GM18951 (cell line): ENCODE data around the gene FADS3.

Experiments
- POLR2A ChIP-seq: IDR thresholded peaks from 4 replicates; pipeline ENCODE4 v1.6.1; 2011; ENCODE audit warnings: mild to moderate bottlenecking; ENCODE audit not compliant: insufficient read length, insufficient read depth; ENCODE audit errors: extremely low read depth
- in situ Hi-C: fragments of 300-500 bp; cut with MboI; formaldehyde crosslinking; loops from one replicate; pipeline ENCODE4 v1.12.0; 2022; ENCODE audit warnings: low sequenced_read_pairs, mixed read lengths, inconsistent platforms; ENCODE audit not compliant: unreplicated experiment

FADS3 gene

DNA sequence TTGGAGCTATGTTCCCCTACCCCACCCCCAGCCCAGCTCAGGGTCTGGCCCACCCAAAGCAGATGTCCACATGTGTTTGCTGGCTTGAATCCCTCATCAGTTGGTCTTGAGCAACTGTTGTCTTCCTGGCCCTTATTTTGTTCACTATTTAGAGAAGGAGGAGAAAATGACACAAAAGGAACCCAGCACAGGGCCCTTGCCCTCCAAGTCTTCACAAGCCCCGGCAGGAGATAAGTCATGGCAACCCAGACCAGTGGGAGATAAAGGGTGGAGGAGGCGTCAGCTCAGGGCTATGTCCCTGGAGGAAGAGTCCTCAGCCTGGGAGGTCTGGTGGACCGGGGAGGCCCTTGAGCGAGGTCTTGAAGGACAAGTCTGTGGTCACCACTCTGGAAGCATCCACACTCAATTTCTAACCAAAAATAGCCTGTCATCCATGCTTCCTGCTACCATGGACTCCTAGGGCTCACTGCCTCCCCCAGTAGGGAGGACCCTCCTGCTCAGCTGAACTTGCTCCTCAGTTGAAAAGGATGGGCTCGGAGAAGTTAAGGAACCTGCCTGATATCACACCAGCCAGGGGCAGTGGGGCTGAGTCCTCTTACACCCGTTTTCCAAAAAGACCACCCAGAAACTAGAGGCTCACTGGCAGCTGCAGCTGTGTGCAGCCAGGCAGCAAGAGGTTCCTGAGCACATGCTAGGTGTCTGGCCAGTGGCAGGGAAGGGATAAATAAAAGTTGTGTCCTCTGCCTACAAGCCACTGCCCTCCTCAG lies 27.8 kb upstream of the FADS3 start:
- TF ChIP-seq POLR2A = no peak

DNA sequence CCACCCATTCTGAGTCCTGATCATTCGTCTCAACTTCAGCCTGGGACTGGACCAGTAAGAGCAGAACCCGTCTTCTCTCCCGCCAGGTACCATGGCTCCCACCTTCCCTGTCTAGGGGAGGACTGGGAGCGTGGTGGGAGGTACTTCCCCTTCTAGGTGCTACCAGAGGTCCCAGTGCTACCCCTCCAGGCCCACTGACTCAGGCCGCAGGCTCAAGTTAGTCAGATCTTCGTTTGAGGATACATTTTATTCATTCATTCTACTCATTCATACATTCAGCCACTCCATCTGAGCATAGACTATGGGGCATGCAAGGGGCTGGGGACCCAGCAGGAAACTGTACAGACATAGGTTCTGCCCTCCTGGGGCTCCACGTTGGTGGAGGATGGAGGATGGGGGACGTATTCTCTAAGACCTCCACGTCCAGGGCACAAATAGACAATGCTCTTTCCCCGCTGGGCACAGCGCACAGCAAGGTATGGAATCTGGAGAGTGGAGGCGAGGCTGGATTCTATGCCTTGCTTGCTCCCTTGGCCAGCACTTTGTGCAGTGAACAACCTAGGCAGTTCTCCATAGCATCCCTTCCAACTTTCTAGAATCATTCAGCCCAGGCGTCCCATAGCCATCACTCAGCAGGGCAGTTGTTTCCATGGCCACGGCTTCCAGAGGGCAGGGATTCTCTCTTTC lies 27.0 kb upstream of the FADS3 start:
- in situ Hi-C loops = no loop called here
- no peak for TF ChIP-seq POLR2A

More for the DNA sequence above, 27.8 kb upstream of the FADS3 start:
- in situ Hi-C loops = no loop called here

DNA sequence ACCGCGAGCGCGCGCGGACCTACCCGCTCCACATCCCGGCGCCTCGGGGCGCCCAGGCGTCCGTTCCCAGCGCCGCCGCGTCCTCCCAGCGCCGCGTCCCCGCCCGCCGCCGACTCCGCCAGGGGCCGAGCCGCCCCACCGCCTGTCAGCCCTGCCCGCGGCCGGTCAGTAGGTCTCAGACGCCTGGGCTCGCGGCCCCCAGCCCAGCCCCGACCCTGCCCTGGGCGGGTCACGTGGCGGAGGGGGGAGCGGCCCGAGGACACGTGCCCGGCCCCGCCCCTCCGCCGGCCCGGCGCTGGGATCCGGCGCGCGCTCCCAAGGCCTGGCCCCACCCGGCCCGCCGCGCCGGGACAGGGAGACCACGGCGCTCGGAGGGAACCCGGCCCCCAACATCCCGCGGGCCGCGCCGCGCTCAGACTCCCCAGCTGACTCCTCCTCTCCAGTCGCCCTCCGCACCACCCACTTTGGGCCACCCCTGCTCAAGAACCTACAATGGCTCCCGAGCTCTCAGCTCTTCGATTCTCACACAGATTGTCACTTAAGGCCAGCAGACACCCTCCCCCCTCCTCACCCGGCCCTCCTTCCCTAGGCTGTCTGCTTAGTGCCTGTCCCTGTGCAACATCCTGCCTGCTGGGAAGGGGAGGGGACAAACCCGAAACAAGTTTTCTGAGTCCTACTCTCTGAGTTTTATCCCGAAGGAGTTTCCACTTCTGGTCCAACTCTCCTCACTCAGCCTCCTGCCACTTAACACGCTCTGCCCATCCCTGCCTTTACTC lies 26.2 kb upstream of the FADS3 start, which contains the start of gene RAB3IL1:
TSS of gene RAB3IL1 (minus strand) at position 233 of the 776 bp plus-strand sequence. CDS start at position 34, 199 bp downstream.
- TF ChIP-seq POLR2A = no peak
- in situ Hi-C loops = no loop called here

DNA sequence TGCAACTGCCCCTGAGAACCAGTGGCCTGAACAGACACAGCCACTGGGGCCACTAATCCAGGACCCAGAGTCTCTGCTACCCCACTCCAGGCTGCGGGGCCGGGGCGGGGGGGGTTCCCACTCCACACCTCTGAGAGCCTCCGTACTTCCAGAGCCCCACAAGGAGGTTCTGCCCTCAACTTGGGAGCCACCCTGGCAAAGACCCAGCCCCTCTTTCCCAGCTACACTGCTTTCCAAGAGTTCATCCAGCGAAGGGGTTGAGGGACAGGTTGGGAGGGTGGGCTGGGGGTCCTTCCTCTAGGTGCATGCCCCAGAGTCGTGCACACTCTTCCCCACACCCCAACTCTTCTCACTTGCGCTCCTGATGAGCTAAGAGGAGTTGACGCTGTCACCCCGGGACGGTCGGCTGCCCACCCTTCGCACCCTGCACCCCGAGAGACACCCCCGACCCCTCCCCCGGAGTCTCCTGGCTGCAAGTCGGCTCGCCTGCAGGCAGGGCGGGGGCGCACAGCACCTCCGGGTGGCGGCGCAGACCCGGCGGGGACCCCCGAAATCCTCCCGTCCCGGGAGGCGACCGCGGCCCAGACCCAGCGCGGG lies 25.5 kb upstream of the FADS3 start:
- no peak for TF ChIP-seq POLR2A

DNA sequence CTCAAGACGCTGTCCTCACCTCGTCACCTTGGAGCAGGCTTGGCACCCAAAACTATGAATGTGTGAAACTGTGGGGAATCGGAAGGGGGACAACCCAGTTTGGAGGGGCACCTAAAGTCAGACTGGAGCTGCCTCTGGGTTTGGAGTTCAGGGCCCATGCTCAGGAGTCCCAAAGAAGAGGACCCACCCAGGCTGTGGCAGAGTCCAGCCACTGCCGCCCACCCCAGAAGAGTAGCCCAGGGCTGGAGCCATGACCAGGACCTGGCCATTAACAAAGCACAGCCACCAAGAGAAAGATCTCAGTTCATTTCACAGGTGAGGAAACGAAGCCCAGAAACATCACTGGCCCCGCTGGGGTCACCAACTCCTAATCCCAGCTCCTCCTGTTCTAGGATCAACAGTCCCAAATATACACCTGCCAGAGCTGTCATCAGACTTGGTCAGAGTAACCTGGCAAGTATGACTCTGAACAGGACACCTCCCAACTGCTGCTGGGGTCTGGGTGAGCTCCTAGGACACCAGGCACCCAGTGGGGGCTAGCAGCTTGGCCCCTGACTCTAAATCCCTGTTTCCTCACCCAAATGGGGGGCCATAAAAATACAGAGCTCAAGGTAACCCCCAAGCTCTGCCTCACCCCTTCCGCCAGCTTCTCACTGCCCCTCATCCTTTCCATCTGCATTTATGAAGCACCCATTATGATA lies 23.3 kb upstream of the FADS3 start:
- TF ChIP-seq POLR2A = no peak
- in situ Hi-C loops = no loop called here

More for the DNA sequence above, 25.5 kb upstream of the FADS3 start:
- in situ Hi-C loops = no loop called here

DNA sequence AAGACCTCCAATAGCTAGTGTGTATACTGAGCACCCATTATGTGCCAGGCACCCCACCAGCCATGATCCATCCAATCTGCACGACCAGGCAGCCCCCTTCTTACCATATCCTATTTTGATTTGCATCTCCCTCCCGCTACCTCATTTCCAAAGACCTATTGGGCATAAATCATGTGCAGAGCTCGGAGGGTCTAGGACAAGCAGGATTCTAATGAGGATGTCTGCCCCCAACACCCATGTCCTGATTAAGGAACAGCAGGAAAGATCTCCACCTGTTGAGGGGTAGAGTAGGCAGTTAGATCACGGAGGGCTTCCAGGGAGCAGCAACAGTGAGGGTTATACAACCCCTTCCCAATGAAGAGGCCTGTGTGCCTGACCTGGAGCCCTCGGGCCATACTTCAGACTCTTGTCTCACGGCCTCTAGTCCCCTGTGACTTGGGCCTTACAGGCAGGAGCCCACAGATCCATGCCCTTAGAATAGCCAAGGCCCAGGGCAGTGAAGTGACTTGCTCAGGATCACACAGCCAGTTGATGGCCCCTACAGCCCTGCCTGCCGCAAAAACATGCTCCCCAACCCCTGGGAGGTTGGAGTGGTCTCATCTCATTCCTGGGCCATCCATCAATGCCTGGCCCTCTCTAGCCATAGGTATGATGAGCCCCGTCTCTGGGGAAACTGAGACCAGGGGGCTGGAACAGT lies 22.5 kb upstream of the FADS3 start:
- in situ Hi-C loops = no loop called here
- no peak for TF ChIP-seq POLR2A

DNA sequence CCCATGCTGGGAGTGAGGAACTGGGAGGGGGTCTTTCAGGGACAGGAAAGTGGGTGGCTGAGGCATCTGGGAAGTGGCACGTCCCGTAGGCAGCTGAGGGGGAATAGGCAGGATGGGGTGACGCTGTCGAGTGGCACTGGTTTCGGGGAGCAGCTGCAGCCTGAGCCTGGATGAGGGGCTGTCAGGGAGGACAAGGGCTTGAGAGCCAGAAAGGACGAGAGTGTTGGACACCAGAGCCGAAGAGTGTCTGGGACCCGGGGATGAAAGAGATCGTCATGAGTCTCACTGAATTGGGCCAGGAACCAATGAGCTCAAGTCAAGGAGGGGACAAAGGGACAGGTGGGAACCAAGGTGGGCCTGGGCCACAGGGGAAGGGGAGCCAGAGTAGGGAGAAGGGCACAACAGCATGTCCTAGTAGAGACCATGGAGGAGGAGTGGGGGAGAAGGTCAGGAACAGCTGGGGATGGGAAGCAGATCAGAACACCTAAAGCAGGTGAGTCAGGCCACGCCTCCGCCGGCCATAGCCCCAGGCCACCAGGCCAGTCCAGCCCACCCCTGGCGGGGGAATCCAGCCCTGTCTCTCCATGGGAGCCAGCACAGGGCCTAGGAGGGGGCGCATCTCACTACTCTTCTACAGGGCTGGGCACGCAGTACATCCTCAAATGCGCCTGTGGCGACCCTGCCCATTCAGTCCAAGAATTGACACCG lies 21.8 kb upstream of the FADS3 start:
- in situ Hi-C loops = no loop called here
- TF ChIP-seq POLR2A = no peak

DNA sequence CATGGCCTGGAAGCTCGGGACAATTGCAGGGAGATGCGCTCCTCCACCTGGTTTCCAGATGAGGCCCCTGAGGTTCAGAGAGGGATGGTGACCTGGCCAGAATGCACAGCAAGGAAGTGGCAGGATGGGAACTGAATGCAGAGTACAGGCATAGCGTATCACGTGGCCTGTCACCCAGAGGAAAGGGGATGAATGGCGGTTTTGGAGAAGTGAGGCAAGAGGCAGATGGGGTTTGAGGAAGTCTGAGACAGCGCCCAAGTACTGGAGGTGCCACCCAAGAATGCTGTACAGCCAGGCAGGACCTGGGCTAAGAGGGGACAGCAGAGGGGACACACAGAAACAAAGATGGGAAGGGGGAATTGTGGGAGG lies 21.2 kb upstream of the FADS3 start:
- in situ Hi-C loops = no loop called here
- TF ChIP-seq POLR2A = no peak

DNA sequence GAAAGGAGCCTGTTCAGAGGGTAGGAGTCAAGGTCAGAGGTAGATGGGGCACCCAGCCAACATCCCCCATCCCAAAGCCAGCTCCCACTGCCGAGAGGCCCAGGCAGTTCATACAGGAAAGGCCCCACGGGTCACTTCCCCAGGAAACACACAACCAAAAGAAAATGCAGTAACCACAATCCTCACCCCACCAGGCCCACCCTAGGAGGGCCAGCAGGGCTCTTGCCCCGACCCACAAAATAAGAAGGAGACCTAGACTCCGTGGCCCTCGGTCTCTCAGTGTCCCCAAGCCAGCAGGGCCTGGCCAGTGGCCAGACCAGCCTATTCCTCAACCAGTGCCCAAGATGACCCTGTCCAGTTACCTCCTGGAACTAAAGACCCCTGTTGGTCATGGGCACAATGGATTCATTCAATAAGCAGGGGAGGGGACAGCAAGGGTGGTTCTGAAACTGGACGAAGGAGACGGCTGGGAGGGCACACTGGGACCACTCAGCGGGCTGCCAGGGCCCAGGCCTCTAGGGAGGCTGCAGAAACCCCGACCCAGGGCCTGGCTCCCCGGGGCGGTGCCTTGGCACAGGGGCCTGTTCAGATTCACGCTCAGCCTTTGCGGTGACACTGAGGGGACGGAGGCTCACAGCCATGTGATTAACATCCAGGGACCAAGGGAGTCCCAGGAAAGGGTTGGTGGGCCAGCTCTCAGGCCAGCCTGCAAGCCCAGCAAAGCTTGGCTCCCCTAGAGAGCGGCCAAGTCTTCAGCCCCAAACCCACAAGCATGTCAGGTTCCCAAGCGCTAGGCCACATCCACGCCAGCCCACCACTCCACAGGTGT lies 20.6 kb upstream of the FADS3 start:
- in situ Hi-C loops = no loop called here
- no peak for TF ChIP-seq POLR2A

DNA sequence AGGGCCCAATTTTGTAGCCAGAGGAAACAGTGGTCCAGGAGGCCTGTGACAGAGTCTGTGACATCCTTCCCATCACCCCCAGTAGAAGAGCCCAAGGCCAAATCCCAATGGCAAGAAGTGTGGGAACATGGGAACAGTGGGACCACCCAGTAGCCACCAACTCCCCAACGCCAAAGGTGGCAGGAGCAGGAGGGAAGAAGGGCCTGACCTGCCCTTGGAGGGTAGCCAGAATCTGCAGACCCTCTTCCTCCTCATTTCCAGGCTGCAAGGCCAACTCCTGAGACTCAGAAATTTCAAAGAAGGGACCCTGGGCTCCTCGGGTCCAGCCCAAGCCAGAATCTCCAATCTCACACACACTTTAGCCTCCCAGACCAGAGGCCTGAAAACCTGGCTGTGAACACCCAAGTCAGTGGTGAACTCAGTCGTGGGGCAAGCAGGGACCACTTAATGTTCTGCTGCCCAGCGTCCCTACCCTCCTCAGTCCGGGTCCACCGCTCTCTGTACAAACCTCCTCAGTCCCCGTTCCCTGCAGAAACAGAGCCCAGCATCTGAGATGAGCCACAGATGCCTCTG lies 19.9 kb upstream of the FADS3 start:
- in situ Hi-C loops = no loop called here

More for the DNA sequence above, 19.9 kb upstream of the FADS3 start:
- TF ChIP-seq POLR2A = no peak
